IPS-18a (cell line): ENCODE results near the gene GPR157.
A peak's percentile ranks its signal among the peaks of the same experiment; 100 is the strongest.
"Not testable (repeated sequence)": the region's sequence is repeated elsewhere in the genome, so short reads cannot be mapped to it uniquely, and the experiment has no call there.

Experiments used
- H3K27ac ChIP-seq: one replicate; pipeline ENCODE4 v1.5.1; 2013; ENCODE audit warnings: low read length
- H3K27me3 ChIP-seq: one replicate; pipeline ENCODE4 v1.6.1; 2013; ENCODE audit warnings: mild to moderate bottlenecking, low read length; ENCODE audit not compliant: control insufficient read depth, insufficient read depth
- H3K36me3 ChIP-seq: one replicate; pipeline ENCODE4 v1.6.1; 2013; ENCODE audit warnings: low read depth, low read length; ENCODE audit not compliant: control insufficient read depth
- H3K4me1 ChIP-seq: one replicate; pipeline ENCODE4 v1.6.1; 2013; ENCODE audit warnings: low read depth, low read length; ENCODE audit not compliant: control insufficient read depth
- H3K4me3 ChIP-seq: one replicate; pipeline ENCODE4 v1.5.1; 2013; ENCODE audit warnings: low read length
- H3K9ac ChIP-seq: one replicate; pipeline ENCODE4 v1.6.1; 2013; ENCODE audit warnings: mild to moderate bottlenecking, low read length, moderate library complexity
- H3K9me3 ChIP-seq: one replicate; pipeline ENCODE4 v1.6.1; 2013; ENCODE audit warnings: low read depth, low read length; ENCODE audit not compliant: control insufficient read depth

GPR157 gene

DNA sequence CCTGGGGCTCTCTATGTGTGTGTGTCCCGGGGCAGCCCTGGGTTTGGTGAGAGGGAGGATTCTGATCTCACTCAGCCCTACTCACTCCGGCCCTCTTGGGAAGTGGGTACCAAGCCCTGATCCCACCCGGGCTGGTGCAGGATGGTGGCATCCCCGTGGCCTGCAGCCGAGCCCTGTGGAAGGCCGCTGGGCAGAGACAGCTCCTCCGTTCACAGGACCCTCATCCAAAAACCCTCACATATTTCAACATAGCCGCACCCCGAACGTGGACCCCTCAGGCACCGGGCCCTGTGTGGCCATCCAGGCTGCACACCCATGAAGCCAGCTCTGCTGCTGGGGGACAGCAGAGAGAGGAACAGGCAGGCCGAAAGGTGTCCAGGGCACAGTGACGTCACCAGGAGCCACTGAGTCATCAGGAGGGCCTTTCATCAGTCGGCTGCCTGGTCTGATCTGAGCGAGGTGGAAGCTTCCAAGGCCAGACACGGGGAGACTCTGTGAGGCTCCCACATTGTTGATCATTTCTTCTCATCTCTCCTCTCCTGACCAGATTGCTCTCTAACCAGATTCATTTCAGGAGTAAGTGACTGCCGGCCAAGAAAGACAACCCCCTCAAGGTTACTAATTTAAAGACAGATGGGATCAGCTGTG lies 16.2 kb upstream of the GPR157 start:
- Histone ChIP-seq H3K27ac (no peak overlapping the region), H3K36me3 (no peaks in the 10 kb centered on the region), H3K4me3 (no peak overlapping the region), H3K27me3 (no peaks in the 10 kb centered on the region), H3K9me3 (no peaks in the 10 kb centered on the region), H3K4me1 (no peaks in the 10 kb centered on the region), H3K9ac (no peak overlapping the region)

DNA sequence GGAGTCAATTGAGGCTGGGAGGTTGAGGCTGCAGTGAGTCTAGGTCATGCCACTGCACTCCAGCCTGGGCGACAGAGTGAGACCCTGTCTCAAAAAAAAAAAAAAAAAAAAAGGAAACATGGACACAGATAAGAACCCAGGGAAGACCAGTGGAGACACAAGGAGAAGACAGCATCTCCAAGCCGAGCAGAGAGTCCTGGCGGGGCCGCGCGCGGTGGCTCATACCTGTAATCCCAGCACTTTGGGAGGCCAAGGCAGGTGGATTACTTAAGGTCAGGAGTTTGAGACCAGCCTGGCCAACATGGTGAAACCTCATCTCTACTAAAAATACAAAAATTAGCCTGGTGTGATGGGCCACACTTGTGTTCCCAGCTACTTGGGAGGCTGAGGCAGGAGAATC lies 15.6 kb upstream of the GPR157 start:
- H3K4me3 ChIP-seq, H3K4me1 ChIP-seq, H3K9ac ChIP-seq, H3K27me3 ChIP-seq, H3K27ac ChIP-seq, H3K9me3 ChIP-seq, H3K36me3 ChIP-seq: not testable (repeated sequence)

- H3K9ac ChIP-seq: no peak overlapping the region
- H3K27me3 ChIP-seq: no peaks in the 10 kb centered on the region
- no peaks in the 10 kb centered on the region for H3K36me3 ChIP-seq
- H3K27ac ChIP-seq: no peak overlapping the region
- no peaks in the 10 kb centered on the region for H3K4me1 ChIP-seq
- no peak overlapping the region for H3K4me3 ChIP-seq
- H3K9me3 ChIP-seq: no peaks in the 10 kb centered on the region
Observed at GRCh38 chr1:9143250-9143649, 14.3 kb upstream of the GPR157 start.

- H3K4me3 ChIP-seq: no peak overlapping the region
- no peaks in the 10 kb centered on the region for H3K4me1 ChIP-seq
- no peaks in the 10 kb centered on the region for H3K27me3 ChIP-seq
- no peak overlapping the region for H3K9ac ChIP-seq
- no peaks in the 10 kb centered on the region for H3K36me3 ChIP-seq
- no peak overlapping the region for H3K27ac ChIP-seq
- H3K9me3 ChIP-seq: no peaks in the 10 kb centered on the region
Observed at GRCh38 chr1:9139930-9140329, 11.0 kb upstream of the GPR157 start.

- Histone ChIP-seq H3K4me1 (no peaks in the 10 kb centered on the region), H3K27me3 (no peaks in the 10 kb centered on the region)
Observed at GRCh38 chr1:9136932-9137331, 8.0 kb upstream of the GPR157 start.

GRCh38 chr1:9135073-9135836 lies 6.4 kb upstream of the GPR157 start:
- H3K27ac ChIP-seq: no peak overlapping the region
- H3K4me1 ChIP-seq: no peaks in the 10 kb centered on the region
- H3K9ac ChIP-seq: no peak overlapping the region
- H3K9me3 ChIP-seq: no peaks in the 10 kb centered on the region
- no peaks in the 10 kb centered on the region for H3K36me3 ChIP-seq
- H3K4me3 ChIP-seq: no peak overlapping the region
- H3K27me3 ChIP-seq: no peaks in the 10 kb centered on the region

More at GRCh38 chr1:9136932-9137331, 8.0 kb upstream of the GPR157 start:
- no peak overlapping the region for H3K4me3 ChIP-seq
- H3K9me3 ChIP-seq: no peaks in the 10 kb centered on the region
- H3K27ac ChIP-seq: no peak overlapping the region
- H3K9ac ChIP-seq: no peak overlapping the region
- no peaks in the 10 kb centered on the region for H3K36me3 ChIP-seq

DNA sequence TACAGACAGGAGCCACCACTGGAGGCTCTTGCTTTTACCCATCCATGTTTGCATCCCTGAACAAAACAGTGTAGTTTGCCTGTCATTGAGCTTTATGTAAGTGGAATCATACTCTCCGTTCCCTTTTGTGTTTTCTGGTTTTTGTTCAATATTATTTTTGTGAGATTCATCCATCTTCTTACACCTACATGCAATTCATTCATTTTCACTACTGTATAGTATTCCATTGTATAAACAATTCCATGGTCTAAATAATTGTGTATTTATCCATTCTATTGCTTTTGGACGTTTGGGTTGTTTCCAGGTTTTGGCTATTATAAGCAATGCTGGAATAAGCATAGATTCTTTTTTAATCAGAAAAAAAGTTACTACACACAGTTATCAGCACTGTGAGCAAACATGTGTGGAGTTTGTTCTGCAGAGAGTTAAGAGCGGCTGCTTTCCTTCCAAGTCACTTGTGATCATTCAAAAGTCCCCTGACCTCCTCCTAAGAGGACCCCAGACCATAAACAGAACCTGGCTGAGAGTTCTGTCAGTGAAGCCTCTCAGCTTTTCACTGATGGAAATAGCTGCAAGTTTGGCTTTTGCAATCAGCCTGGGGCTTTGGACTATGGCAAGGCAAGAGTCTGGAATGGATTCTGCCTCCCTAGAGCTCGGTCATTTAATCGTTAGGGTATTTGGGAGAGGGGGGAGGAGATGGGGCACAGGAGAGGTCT lies 5.1 kb upstream of the GPR157 start:
- H3K27me3 ChIP-seq: no peaks in the 10 kb centered on the region
- H3K9me3 ChIP-seq: no peaks in the 10 kb centered on the region
- H3K9ac ChIP-seq: no peak overlapping the region
- no peak overlapping the region for H3K4me3 ChIP-seq
- no peaks in the 10 kb centered on the region for H3K36me3 ChIP-seq
- no peak overlapping the region for H3K27ac ChIP-seq
- H3K4me1 ChIP-seq: no peaks in the 10 kb centered on the region

GRCh38 chr1:9129266-9130041 lies 552 bp upstream of the GPR157 start:
- peaks cover 6% of the 10 kb centered on the region for H3K4me1 ChIP-seq
- peaks cover 18% of the 10 kb centered on the region for H3K27me3 ChIP-seq
- peak overlapping the region; percentile 25 for H3K4me3 ChIP-seq
- H3K27ac ChIP-seq: no peak overlapping the region
- H3K36me3 ChIP-seq: no peaks in the 10 kb centered on the region
- no peaks in the 10 kb centered on the region for H3K9me3 ChIP-seq
- H3K9ac ChIP-seq: no peak overlapping the region

DNA sequence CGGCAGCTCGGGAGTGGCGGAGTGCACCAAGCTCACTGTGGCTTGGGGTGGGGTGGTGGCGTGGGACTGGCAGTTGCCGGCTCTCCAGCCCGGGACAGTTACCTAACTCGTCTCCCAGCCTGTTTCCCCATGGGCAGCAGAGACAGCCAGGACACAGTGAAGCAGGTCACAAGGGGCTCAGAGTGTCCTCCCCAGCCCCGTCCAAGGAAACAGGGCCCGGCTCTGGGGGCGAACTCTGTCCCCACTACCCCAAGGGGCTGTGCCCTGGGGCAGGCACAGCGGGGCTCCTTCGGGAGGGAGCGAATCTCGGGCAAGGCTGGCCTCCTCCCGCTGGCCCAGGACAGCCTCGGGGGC lies 759 bp downstream of the GPR157 start:
- Histone ChIP-seq H3K27ac (no peak overlapping the region), H3K36me3 (no peaks in the 10 kb centered on the region), H3K9me3 (no peaks in the 10 kb centered on the region), H3K9ac (peak overlapping the region; percentile 18), H3K4me3 (peak overlapping the region; percentile 66), H3K4me1 (peaks cover 6% of the 10 kb centered on the region), H3K27me3 (peaks cover 18% of the 10 kb centered on the region)

DNA sequence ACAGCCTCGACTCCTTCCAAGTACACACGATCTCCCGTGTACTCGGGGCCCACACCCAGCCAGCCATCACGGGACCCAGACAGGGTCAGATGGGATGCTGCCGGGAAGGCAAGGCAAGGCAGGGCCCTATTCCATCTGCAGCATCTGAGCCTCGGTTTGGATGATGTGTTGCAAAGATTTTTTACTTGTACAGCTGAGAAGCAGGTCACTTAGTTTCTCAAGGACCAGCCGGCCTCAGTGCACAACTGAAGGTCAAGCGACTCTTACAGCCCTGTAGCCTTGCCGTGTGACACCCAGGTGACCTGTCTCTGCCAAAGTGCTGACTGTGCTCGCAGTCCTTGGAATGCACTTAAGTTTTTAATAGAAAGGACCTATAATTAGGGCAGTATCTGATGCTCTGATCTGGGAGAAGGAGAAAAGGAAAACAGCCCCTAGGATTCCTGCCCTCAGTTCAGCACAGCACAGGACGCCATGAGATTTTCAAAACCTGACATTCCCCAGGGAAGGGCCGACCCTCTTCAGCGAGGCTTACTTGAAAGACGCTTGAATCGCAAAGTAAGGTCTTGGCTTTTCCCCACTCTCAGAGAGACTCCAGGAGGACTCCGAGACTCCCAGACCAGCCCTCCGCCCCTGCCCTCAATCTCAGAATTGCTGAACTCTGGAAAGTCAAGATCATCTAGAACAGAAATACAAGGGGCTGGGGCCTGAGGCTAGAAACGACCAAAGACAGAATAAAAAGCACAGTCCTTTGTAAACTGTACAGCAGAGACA lies 1.3 kb downstream of the GPR157 start:
- Histone ChIP-seq H3K4me1 (peaks cover 6% of the 10 kb centered on the region), H3K27ac (no peak overlapping the region), H3K4me3 (peak overlapping the region; percentile 66), H3K9ac (no peak overlapping the region), H3K27me3 (peaks cover 18% of the 10 kb centered on the region), H3K9me3 (no peaks in the 10 kb centered on the region), H3K36me3 (no peaks in the 10 kb centered on the region)

GRCh38 chr1:9126511-9126910 lies 2.4 kb downstream of the GPR157 start:
- Histone ChIP-seq H3K4me1 (peaks cover 6% of the 10 kb centered on the region), H3K9ac (no peak overlapping the region), H3K9me3 (no peaks in the 10 kb centered on the region), H3K36me3 (no peaks in the 10 kb centered on the region), H3K4me3 (no peak overlapping the region), H3K27me3 (peaks cover 18% of the 10 kb centered on the region), H3K27ac (no peak overlapping the region)
